Measurements from ENCODE around the gene KCNQ1.
A peak's percentile ranks its signal among the peaks of the same experiment; 100 is the strongest.

Gene KCNQ1

DNA sequence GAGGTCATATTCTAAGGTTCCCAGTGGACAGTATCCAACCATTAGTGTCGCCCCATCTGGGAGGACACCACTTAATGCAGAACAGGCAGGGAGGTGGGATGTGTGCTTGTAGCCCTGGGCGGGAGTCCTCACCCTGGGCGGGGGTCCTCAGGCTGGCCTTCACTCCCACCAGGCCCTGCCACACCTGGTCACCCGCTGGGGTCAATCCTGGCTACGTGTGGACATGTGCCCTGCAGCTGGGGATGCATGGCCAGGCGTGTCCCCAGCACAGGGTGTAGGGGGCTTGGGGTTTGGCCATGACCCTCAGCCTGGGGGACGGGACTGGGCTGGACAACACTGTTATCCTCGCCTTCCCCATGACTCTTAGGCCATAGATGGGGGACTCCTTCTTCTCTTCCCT, 19.3 kb upstream of the KCNQ1 start:
- no peak for DNase-seq

DNA sequence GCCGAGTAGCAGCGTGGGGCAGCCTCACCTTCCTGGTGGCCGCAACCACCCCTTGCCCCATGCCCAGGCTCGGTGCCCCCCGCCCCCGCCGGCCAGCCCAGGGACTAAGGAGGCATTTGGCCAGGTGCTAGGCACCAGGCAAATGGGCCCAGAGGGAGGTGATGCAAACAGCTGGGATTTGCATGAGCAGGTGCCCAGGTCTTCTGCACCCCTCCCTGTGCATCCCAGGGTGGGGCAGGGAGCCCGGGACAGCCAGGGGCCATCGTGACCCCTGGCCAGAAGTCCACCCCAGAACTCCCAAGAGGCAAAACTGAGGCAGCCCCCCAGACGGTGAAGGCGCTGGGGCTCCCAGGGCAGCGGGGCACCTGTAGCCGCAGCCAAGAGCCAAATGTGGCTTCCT, 18.6 kb upstream of the KCNQ1 start:
- no peak for DNase-seq

DNA sequence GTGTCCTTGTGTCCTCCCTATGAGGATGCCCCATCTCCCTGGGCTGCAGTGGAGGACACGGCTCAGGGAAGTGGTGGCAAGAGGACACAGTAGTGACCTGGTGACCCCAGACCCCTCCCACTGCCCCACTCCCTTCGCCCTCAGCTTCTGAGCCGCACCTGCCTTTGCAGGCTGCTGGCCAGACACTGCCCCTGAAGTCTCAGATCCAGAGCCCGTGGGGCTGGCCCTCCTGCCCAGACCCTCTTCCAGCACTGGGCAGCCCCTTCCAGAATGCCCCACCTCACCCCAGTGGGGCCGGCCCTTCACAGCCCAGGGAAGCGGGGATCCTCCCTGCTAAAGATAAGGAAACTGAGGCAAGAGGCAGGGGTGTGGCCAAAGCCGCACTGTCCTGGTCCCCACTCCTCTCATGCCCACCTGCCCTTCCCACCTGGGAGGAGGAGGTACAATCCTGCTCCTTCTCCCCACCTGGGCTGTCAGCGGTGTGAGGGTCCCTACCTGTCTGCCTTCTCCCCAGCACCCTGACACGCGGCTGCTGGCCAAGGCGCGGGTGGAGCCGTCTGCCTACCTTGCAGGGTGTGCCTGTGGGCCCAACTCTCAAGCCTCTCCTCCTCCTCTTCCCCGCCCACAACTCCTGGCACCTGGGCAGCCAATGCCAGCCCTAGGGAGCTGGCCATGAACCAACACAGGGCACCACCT, 17.8 kb upstream of the KCNQ1 start:
- DNase-seq: no peak

DNA sequence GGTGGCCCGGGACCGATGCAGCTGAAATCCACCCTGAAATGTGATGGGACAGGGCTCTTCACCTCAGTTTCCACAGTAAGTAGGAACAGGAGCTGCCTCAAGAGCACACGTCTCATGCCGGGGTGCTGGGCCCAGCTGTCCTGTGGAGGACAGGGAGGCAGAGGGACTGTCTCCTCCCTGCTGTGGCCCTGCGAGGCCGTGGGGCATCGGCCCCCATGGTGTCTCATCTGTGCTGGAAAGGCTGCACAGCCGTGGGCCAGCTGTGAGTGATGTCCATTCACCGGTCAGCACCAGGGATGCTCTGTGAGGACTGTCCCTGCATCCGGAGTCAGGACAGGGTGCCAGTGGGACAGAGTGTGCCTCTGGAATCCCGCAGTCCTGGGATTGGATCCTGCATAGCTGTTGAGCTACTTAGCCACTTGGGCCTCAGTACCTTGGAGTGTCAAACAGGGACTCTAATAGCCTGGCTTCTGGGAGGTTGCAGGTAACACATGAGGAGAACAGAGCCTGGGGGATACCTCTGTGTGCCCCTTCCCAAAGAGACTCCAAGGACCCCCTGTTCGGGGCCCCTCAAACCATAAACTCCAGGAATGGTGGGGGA, 17.0 kb upstream of the KCNQ1 start:
- no peak for DNase-seq

DNA sequence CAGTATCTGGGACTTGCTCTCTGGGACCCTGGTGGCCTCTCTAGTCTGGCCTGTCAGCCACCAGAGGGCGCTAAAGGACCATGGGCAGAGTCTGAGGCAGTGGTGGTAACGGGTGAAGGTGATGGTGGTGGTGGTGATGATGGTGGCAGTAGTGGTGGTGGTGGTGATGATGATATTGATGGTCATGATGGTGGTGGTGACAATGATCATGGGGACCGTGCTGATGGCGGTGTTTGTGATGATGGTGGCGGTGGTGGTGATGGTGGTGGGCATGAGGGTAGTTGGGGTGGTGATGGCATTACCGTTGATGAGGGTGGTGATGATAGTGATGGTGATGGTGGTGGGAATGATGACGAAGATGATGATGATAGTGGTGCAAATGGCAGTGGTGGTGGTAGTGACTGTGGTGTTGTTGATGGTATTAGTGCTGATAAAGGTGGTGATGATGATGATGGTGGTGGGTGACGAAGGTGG, 16.4 kb upstream of the KCNQ1 start:
- peak; percentile 38 for DNase-seq

DNA sequence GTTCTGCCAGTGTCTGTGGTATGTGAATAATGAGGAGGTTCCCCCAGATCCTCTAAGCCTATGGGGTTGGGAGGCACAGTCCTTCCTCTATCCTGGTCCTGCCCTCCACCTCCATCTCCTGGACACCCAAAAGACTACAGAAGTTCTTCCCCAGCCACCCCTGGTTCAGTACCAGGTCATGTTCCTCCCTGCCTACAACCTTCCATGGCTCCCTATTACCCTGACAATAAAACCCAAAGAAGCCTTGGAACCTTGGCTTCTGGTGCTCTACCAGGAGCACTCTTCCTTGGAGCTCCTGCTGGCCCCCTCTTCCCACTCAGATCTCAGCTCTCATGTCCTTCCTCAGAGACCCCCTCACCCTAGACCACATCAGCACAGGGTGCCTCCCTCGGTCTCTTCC, 13.4 kb upstream of the KCNQ1 start:
- no peak for DNase-seq

DNA sequence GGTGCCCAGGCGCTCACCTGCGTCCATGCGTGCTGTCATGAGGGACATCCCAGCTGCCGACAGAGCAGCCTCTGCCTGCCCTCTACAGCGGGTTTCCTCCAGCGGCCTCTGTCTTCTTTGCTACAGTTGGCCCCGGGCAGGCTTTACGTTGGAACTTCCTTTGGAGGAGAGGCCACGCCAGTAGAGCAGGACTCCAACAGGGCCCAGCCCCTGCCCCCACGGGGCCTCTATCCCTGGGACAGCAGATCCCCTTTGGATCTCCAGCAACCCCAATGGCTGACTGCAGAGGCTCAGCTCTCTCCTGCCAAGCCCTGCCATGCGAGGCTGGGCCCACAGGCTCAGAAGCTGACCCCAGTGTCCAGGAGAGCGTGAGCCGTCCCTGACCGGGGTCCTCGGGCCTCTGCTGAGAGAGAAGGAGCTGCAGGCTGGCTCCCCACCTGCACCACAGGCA, 12.6 kb upstream of the KCNQ1 start:
- no peak for DNase-seq

DNA sequence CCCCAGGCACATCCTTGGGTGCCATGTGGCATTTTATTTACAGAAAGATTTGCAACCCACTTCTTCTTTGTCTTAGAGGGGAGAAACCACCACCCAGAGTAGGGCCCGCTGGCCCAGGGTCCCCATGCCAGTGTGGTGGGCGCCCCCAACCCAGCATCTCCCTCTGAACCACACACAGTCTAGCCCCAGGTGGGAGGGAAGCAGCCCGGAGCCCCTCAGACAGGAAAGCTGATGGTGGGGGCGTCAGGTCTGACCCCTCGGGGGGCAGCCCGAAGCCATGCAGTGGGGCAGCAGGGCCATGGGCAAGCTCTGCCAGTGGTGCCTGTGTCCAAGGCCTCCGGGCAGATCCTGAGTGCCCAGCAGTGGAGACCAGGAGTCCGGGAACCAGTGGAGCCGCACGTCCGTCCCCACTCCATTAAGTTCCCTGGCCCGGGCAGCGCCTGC, 12.2 kb upstream of the KCNQ1 start:
- no peak for DNase-seq

DNA sequence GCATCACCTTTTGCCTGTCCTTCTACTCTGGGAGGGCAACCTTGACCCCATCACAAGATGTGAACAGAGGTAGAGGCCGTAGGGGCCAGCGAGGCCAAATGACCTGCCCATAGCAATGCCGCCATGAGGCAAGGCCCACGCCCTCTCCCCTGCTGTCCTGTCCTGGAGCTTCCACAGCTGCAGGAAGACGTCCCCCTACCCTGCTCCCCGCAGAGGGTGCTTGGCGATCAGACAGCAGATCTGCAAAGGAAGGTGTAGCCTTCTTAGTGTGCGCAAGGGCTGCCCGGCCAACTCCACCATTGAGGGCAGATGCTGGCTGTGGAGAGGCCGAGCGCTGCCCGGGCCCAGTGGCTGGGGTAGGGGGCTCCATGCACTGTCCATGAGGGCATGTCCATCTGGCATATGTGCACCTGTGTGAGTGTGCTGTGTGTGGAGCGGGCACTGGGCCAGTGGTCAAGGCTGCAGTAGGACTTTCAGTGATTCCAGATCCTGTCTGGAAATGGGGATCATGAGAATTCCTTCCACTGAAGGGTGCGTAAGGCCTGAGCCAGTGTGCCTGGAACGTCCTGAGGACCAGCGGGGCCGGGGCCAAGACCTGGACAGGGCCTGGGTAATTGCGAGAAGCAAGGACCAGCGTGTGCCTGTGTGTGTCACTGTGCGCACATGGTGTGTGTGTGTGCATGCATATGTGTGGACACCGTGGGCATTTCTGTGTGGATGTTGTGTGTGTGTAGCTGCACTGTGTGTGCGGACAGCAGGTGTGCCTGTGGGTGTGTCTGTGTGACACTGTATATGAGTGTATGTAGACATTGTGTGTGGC, 11.5 kb upstream of the KCNQ1 start:
- no peak for DNase-seq

DNA sequence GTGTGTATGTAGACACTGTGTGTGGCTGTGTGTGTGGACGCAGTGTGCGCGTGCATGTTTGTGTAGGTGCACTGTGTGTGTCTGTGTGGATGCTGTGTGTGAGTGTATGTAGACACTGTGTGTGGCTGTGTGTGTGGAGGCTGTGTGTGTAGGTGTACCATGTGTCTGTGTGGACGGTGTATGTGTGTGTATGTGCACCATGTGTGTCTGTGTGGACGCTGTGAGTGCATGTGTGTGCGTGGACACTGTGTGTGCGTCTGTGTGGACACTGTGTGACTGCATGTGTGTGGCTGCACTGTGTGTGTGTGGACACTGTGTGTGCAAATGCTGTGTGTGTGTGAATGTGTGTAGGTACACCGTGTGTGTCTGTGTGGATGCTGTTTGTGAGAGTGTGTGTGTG, 10.8 kb upstream of the KCNQ1 start:
- DNase-seq: no peak

DNA sequence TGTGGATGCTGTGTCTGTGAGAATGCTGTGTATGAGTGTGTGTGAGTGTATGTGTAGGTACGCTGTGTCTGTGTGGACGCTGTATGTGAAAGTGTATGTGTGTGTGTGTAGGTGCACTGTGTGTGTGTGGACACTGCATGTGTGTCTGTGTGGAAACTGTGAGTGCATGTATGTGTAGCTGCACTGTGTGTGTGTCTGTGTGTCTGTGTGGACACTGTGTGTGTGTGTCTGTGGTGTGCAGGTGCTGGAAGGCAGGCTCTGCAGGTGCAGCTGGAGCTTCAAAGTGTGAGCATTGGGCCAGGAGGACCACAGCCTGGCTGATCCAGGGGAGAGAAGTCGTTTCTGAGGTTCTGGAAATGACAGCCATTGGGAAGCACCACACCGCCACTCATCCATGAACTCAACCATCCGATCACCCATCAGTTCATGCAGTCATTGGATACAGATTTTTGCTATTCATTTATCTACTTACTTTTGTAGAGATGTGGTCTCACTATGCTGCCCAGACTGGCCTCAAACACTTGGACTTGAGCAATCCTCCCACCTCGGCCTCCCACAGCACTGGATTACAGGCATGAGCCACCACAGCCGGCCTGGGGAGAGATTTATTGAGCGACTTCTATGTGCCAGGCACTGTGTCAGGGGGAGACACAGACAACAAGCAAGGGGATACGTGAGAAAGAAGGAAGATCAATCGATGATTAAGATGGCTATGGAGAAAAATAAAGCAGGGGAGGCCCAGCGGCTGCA, 10.1 kb upstream of the KCNQ1 start:
- no peak for DNase-seq

DNA sequence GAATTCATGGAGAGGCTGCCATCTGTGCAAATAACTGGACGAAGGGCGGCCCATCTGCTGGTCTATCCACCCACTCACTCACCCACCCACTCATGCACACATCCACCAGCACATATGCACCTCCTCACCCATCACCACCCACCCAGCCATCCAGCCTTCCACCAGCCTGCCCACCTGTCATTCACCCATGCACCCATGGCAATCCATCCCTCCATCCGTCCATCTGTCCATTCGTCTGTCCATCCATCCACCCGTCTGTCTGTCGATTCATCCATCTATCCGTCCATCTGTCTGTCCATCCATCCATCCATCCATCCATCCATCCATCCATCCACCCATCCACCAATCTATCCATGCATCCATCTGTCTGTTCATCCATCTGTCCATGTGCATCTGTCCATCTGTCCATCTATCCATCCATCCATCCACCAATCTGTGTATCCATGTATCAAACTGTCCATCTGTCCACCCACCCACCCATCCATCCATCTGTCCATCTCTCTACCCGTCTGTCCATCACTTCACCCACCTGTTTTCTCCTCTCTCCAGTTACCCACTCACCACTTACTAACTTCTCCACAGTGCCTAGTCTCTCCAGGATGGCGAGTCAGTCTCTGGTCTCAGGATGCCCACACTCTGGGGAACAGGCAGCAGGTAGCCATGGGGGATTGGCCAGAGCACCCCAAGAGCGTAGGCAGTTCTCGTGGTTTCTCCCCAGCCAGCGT, 9.4 kb upstream of the KCNQ1 start:
- no peak for DNase-seq

DNA sequence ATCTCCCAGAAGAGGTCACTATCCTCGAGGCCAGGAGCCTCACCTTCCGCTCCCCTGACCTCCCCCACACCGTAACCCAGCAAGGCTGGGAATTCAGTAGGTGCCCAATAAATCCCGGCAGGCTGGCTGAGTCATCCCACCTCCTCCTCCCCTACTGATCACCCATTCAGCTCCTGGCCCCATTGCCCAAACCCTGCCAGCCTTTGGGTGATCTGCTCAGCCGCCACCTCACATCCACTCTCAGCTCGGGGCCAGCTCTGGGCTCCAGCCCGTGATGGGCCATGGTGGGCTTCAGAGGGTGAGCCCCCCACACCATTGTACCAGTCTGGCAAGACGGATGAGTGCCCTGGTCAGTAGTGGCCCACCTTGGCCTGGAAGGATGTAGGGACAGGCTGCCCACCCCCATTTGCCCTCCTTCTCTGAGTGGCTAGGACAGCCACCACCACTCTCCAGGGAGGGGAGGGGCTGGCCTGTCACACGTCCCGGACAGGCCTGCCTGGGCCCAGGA, 8.7 kb upstream of the KCNQ1 start:
- DNase-seq: no peak

DNA sequence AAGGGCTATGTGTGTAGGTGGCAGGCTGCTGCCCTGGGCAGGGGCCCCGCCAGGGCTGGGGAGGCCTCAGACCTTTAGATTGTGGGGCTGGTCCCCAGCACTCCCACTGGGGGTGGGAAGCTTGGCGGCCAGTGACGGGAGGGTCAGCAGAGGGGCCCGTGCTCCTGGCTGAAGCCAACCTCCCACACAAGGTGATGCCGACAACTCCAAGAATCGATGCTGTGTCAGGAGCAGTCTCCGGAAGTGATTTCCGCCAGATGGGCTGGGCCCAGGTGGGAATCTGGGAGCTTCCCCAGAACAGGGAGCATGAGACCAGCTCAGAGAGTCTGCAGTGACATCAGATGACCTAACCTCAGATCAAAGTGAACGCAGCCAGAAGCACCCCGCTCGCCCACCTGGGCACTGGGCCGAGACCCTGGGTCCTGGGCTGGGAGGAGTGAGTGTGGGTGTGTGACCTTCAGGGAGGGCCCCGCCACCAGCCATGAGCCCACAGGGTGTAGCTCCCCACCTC, 8.2 kb upstream of the KCNQ1 start:
- no peak for DNase-seq

DNA sequence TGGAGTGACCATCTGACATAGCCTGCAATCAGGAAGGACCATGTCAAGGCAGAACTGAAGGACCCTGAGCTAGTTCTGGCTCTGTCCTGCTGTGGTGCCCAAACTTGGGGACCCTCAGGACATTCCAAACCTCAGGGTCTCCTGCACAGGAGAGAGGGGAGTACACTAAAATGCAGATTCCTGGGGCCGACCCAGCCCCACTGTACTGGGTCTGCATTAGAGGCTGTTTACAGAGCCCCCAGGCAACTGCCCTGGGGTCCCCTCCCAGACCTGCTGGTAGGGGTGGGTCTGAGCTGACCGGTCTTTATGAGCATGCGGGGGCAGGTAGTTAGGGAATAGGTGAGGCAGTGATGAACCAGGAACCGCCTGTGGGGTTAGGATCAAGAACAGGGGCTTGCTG, 7.3 kb upstream of the KCNQ1 start:
- DNase-seq: no peak

DNA sequence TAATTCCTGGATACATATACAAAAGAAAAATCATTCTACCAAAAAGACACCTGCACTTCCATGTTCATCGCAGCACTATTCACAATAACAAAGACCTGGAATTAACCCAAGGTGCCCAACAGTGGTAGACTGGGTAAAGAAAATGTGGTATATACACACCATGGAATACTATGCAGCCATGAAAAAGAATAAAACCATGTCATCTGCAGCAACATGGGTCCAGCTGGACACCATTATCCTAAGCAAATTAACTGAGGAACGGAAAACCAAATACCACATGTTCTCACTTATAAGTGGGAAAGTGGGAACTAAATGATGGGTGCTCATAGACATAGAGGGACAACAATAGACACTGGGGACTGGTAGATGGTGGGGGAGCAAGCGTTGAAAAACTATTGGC, 5.0 kb upstream of the KCNQ1 start:
- DNase-seq: no peak

DNA sequence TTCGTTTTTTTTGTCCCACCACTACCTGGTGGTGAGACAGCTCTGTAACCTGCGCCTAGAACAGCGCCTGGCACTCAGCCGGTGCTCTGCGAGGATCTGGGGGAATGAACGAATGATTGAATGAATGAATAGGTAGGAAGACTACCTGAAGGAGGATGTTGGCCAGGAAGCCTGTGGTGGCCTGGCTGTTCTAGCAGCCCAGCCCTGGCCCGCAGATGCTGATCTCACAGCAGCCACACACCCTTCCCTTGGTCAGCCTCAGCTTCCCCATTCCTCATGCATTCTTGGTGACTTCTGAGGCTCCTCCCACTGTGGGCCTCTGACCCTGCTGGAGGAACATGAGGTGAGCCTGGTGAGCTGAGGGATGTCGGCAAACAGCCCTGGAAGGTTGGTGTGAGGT, 4.2 kb upstream of the KCNQ1 start:
- DNase-seq: no peak

DNA sequence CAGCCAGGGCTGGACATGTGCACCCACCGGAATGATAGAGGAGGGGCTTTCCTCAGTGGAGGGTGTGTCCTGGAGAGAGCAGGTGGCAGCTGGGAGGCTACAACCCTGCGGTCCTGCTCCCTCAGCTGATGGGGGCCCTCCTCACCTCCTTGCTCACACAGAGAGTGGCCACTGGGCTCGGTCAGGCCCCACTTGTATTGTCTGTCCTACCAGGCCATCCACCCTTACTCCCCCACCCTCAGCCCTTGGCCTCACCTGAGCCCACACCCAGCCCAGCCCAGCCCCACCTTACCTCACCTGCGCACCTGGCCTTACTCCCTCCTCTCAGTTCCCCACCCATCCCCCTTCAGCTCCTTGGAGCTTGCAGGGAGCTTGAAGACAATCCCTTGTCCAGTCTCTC, 3.6 kb upstream of the KCNQ1 start:
- no peak for DNase-seq

DNA sequence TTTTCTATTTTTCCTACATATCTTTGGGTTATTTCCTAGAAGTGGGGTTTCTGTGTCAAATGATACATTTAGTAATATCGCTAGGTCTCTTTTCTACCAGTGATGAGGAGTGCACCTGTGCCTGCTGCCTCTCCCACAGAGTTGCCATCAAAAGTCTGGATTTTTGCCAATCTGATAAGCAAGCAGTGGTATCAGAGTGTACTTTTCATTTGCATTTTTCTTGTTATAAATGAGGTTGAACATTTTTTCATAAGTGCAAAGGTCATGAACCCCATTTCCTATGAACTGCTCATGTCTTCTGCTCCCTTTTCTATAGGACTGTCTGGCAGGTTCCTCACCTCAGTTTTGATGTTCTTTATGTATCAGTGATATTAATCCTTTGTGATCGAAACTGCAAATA, 2.2 kb upstream of the KCNQ1 start:
- DNase-seq: no peak

DNA sequence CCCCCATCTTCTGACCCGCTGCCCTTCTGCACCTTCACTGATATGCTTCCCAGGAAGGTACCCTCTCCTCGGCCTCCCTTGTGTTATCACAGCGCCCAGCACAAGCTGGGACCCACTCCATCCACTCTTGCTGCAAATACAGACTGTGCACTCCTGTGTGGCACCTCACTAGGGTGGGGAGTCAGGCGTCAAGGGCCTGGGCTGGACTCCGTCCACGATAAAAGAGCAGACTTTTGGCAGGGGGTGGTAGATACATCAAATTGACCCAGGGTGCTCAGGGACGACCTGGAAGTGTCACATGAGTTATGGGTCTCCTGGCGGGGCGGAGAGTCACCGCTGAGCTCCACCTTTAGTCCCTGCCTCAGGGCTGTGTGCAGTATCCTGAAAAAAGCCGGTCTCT, 1.4 kb upstream of the KCNQ1 start:
- DNase-seq: no peak

DNA sequence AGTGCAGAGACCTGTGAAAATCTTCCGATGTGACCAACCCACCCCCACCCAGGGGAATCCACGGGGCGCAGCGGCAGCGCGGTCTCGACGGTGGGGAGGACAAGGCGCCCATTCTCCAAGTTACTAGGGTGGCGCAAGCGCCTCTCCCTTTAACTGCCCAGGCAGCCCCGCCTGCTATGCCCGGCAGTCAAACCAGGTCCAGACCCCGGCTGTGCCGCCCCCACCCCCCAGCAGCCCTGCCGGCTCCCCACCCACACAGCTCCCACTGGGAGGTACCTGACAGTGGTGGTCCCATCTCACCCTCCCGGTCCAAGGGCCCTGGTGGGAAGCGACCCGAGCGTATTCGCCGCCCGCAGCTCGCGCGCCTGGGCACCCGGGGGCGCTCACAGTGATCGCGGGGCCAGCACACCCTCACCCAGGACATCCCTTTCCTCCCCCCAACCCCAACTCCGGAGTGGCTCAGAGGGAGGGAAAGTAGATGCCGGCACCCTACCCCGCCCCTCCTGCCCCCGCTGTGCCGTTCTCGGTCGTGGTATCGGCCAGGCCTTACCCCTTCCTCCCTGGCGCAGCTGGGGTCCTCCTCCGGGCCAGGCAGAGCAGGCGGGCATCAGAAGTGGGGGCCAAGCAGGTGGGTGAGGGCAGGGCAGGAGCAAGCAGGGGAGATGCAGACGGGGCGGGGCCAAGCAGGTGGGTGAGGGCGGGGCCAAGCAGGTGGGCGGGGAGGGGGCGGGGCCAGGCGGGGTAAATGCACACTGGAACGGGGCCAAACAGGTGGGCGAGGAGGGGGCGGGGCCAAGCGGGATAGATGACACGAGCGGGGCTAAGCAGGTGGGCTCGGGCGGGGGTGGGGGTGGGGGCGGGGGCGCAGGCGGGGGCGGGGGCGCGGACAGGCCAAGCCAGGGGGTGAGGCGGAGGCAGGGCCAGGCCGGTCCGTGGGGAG, 657 bp upstream of the KCNQ1 start, which contains the start of gene TRPM5:
TRPM5 (minus strand) TSS at position 634 of the 940 bp plus-strand sequence. CDS start 21,478 bp downstream, outside the sequence.
- DNase-seq: no peak

Data from DMS153 (cell line).